Measurements from ENCODE around the gene TMEM170A.

TMEM170A gene

GRCh38 chr16:75464122-75464918 lies at the start of gene TMEM170A:
Gene TMEM170A, minus strand, starts transcription at chr16:75464689. Its CDS starts 89 bp downstream, at chr16:75464600.
- Histone ChIP-seq H3K27ac (ENCODE audit: low read length) (peak within 1 kb of the TSS; percentile 67), H3K4me2 (ENCODE audit: low read length) (peak within 1 kb of the TSS; percentile 89), H3K9ac (ENCODE audit: low read length) (peak within 1 kb of the TSS; percentile 75), H3K9me3 (ENCODE audit: insufficient read depth, low read length) (no peaks in the 10 kb centered on the region), H3K36me3 (replicated peaks; ENCODE audit: low read depth, low read length) (peaks cover 2% of the 10 kb centered on the region), H3K27me3 (ENCODE audit: low read depth, low read length) (no peaks in the 10 kb centered on the region), H2AFZ (ENCODE audit: low read depth, low read length) (peak within 1 kb of the TSS; percentile 58), H3K79me2 (ENCODE audit: low read length) (peaks cover 48% of the 10 kb centered on the region), H3K4me1 (ENCODE audit: low read length) (peaks cover 11% of the 10 kb centered on the region), H3K4me3 (ENCODE audit: low read length) (peak within 1 kb of the TSS; percentile 83), H4K20me1 (ENCODE audit: insufficient read depth, low read length) (peaks cover 35% of the 10 kb centered on the region)
- TF ChIP-seq EZH2phosphoT487 (IDR thresholded peaks at IDR 0.05; ENCODE audit: low read depth): no peak
- TF ChIP-seq, protein P1, sequence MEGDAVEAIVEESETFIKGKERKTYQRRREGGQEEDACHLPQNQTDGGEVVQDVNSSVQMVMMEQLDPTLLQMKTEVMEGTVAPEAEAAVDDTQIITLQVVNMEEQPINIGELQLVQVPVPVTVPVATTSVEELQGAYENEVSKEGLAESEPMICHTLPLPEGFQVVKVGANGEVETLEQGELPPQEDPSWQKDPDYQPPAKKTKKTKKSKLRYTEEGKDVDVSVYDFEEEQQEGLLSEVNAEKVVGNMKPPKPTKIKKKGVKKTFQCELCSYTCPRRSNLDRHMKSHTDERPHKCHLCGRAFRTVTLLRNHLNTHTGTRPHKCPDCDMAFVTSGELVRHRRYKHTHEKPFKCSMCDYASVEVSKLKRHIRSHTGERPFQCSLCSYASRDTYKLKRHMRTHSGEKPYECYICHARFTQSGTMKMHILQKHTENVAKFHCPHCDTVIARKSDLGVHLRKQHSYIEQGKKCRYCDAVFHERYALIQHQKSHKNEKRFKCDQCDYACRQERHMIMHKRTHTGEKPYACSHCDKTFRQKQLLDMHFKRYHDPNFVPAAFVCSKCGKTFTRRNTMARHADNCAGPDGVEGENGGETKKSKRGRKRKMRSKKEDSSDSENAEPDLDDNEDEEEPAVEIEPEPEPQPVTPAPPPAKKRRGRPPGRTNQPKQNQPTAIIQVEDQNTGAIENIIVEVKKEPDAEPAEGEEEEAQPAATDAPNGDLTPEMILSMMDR (IDR thresholded peaks at IDR 0.05; ENCODE audit: low read depth, low read length): peak; percentile 100

DNA sequence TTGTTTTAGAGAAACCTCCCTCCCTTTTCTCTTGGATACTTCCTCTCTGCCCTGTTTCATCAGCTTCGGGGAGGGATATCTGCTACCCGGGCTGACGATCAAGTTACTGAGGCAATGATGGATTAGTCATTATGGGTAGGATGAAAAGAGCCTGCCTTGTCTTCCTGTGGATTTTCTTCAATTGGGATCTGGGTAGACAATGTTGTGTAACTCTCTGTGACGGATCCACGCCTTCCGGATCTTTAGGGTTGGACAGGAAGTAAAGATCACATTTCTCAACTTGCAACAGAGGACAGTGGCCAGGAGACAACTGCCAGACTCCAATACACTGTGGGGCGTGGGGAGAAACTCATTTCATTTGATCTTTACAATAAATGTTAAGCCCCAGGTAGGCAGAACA lies 42.1 kb upstream of the TMEM170A start:
- Histone ChIP-seq H3K4me2 (ENCODE audit: low read length) (no peak overlapping the region), H3K36me3 (replicated peaks; ENCODE audit: low read depth, low read length) (no peaks in the 10 kb centered on the region), H3K79me2 (ENCODE audit: low read length) (no peaks in the 10 kb centered on the region), H3K27me3 (ENCODE audit: low read depth, low read length) (peaks cover 18% of the 10 kb centered on the region), H3K9me3 (ENCODE audit: insufficient read depth, low read length) (no peaks in the 10 kb centered on the region), H3K4me1 (ENCODE audit: low read length) (no peaks in the 10 kb centered on the region), H3K27ac (ENCODE audit: low read length) (no peak overlapping the region), H3K9ac (ENCODE audit: low read length) (no peak overlapping the region), H2AFZ (ENCODE audit: low read depth, low read length) (no peak overlapping the region), H4K20me1 (ENCODE audit: insufficient read depth, low read length) (no peaks in the 10 kb centered on the region), H3K4me3 (ENCODE audit: low read length) (no peak overlapping the region)
- no peak for TF ChIP-seq EZH2phosphoT487 (IDR thresholded peaks at IDR 0.05; ENCODE audit: low read depth)
- TF ChIP-seq, protein P1 (IDR thresholded peaks at IDR 0.05; ENCODE audit: low read depth, low read length): no peak

DNA sequence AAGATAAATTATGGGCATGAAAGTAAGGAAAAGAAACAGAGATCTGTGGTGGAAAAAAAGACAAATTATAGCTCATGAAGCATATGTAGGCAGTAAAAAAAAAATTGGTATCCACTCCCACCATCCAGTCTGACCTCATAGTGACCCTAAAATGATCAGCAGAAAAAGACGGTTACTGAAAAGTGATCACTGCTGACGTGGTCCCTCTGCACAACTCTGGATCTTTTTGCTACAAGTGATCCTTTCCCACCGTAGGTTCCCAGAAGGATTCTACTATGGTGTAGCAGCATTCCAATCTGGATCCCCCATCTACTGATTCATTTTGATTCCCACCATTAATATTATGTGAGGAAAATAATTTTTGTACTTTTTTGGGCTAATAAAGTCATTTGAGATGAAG lies 41.6 kb upstream of the TMEM170A start:
- Histone ChIP-seq H3K4me3 (ENCODE audit: low read length) (no peak overlapping the region), H3K4me1 (ENCODE audit: low read length) (no peaks in the 10 kb centered on the region), H3K4me2 (ENCODE audit: low read length) (no peak overlapping the region), H3K9ac (ENCODE audit: low read length) (no peak overlapping the region), H3K27me3 (ENCODE audit: low read depth, low read length) (peaks cover 18% of the 10 kb centered on the region), H3K9me3 (ENCODE audit: insufficient read depth, low read length) (no peaks in the 10 kb centered on the region), H2AFZ (ENCODE audit: low read depth, low read length) (no peak overlapping the region), H3K36me3 (replicated peaks; ENCODE audit: low read depth, low read length) (no peaks in the 10 kb centered on the region), H3K27ac (ENCODE audit: low read length) (no peak overlapping the region), H4K20me1 (ENCODE audit: insufficient read depth, low read length) (no peaks in the 10 kb centered on the region), H3K79me2 (ENCODE audit: low read length) (no peaks in the 10 kb centered on the region)
- TF ChIP-seq EZH2phosphoT487 (IDR thresholded peaks at IDR 0.05; ENCODE audit: low read depth): no peak
- TF ChIP-seq, protein P1 (IDR thresholded peaks at IDR 0.05; ENCODE audit: low read depth, low read length): no peak

DNA sequence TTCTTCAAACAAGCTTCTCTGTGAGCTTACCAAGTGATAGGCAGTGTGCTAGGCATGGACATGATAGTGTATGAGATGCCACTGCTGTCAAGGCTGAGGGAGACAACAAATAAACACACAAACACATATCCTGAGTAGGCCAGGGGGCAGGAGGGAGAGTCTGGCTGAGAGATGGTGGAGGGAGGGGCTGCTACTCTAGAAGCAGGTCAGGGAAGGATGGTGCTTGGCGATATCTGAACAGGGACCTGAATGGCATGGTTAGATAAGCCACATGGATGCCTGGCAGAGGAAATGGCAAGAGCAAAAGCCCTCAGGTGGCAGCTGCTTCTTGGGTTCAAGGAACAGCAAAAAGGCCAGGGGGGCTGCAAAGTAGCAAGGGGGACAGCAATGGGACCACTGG lies 39.3 kb upstream of the TMEM170A start:
- Histone ChIP-seq H3K9ac (ENCODE audit: low read length) (no peak overlapping the region), H3K4me2 (ENCODE audit: low read length) (no peak overlapping the region), H2AFZ (ENCODE audit: low read depth, low read length) (no peak overlapping the region), H3K79me2 (ENCODE audit: low read length) (no peaks in the 10 kb centered on the region), H4K20me1 (ENCODE audit: insufficient read depth, low read length) (no peaks in the 10 kb centered on the region), H3K4me3 (ENCODE audit: low read length) (no peak overlapping the region), H3K36me3 (replicated peaks; ENCODE audit: low read depth, low read length) (no peaks in the 10 kb centered on the region), H3K4me1 (ENCODE audit: low read length) (no peaks in the 10 kb centered on the region), H3K9me3 (ENCODE audit: insufficient read depth, low read length) (no peaks in the 10 kb centered on the region), H3K27ac (ENCODE audit: low read length) (no peak overlapping the region), H3K27me3 (ENCODE audit: low read depth, low read length) (peaks cover 18% of the 10 kb centered on the region)
- TF ChIP-seq EZH2phosphoT487 (IDR thresholded peaks at IDR 0.05; ENCODE audit: low read depth): no peak
- TF ChIP-seq, protein P1 (IDR thresholded peaks at IDR 0.05; ENCODE audit: low read depth, low read length): no peak

Measured in OCI-LY3 (cell line).